DOHH2 (cell line): Measurements from ENCODE around the gene AK8.
A peak's percentile ranks its signal among the peaks of the same experiment; 100 is the strongest.

Experiments
- H3F3A ChIP-seq: fragments of 200-600 bp; sonication (generic), shearing (Covaris generic); 2 replicates; pipeline ENCODE4 v1.6.0; 2016; ENCODE audit warnings: antibody characterized with exemption, mild to moderate bottlenecking; ENCODE audit not compliant: control insufficient read depth, insufficient read depth
- H3K27ac ChIP-seq: fragments of 200-600 bp; sonication (generic); 2 replicates; pipeline ENCODE4 v1.5.1; 2014; ENCODE audit warnings: low read depth, mild to moderate bottlenecking, low read length, moderate library complexity
- H3K27me3 ChIP-seq: fragments of 200-600 bp; sonication (generic); 2 replicates; pipeline ENCODE4 v1.6.1; 2014; ENCODE audit warnings: mild to moderate bottlenecking, low read length, mixed read lengths; ENCODE audit not compliant: control insufficient read depth
- H3K36me3 ChIP-seq: fragments of 200-600 bp; sonication (generic); 2 replicates; pipeline ENCODE4 v1.6.1; 2014; ENCODE audit warnings: mild to moderate bottlenecking, low read length, moderate library complexity, mixed read lengths; ENCODE audit not compliant: control insufficient read depth
- H3K4me1 ChIP-seq: fragments of 200-600 bp; sonication (generic); 2 replicates; pipeline ENCODE4 v1.6.1; 2014; ENCODE audit warnings: mild to moderate bottlenecking, low read length, mixed read lengths; ENCODE audit not compliant: control insufficient read depth
- H3K4me2 ChIP-seq: fragments of 200-600 bp; sonication (generic); 2 replicates; pipeline ENCODE4 v1.6.0; 2014; ENCODE audit warnings: mild to moderate bottlenecking, low read length, moderate library complexity
- H3K4me3 ChIP-seq: fragments of 200-600 bp; sonication (generic); 2 replicates; pipeline ENCODE4 v1.5.1; 2014; ENCODE audit warnings: mild to moderate bottlenecking, low read length, mixed read lengths
- H3K79me2 ChIP-seq: fragments of 200-600 bp; sonication (generic); 2 replicates; pipeline ENCODE4 v1.6.1; 2014; ENCODE audit warnings: mild to moderate bottlenecking, low read length, mixed read lengths; ENCODE audit not compliant: control insufficient read depth
- H3K9me2 ChIP-seq: fragments of 200-600 bp; sonication (generic); replicated peaks from 2 replicates; pipeline ENCODE4 v1.6.1; 2014; ENCODE audit warnings: mild to moderate bottlenecking, low read length, mixed read lengths; ENCODE audit not compliant: control insufficient read depth
- H3K9me3 ChIP-seq: fragments of 200-600 bp; sonication (generic); 2 replicates; pipeline ENCODE4 v1.6.1; 2014; ENCODE audit warnings: antibody characterized with exemption, low read length, mixed read lengths; ENCODE audit not compliant: control insufficient read depth, insufficient read depth
- H4K20me1 ChIP-seq: fragments of 200-600 bp; sonication (generic); 2 replicates; pipeline ENCODE4 v1.6.0; 2014; ENCODE audit warnings: low read depth, mild to moderate bottlenecking, antibody characterized with exemption, low read length, moderate library complexity; ENCODE audit not compliant: control insufficient read depth, insufficient read depth
- CTCF ChIP-seq: fragments of 200-600 bp; sonication (generic); IDR thresholded peaks from one replicate; pipeline ENCODE4 v1.5.1; 2014; ENCODE audit warnings: antibody characterized with exemption, mild to moderate bottlenecking, low read depth, low read length; ENCODE audit not compliant: poor library complexity, severe bottlenecking
- EZH2phosphoT487 ChIP-seq: fragments of 200-600 bp; sonication (generic); IDR thresholded peaks from 2 replicates; pipeline ENCODE4 v1.6.1; 2017; ENCODE audit warnings: borderline replicate concordance, mild to moderate bottlenecking, antibody characterized with exemption, low read length, moderate library complexity, mixed read lengths

Gene AK8

GRCh38 chr9:132877824-132878694 lies at the start of gene AK8:
Gene AK8 (minus strand): TSS chr9:132878284. CDS start chr9:132878255, 29 bp downstream.
- H3K9me2 ChIP-seq = no peaks in the 10 kb centered on the region
- no peaks in the 10 kb centered on the region for H4K20me1 ChIP-seq
- TF ChIP-seq EZH2phosphoT487 (no peak), CTCF (no peak)
- H3K79me2 ChIP-seq = no peaks in the 10 kb centered on the region
- H3K4me2 ChIP-seq = peak within 1 kb of the TSS; percentile 98
- H3K27ac ChIP-seq = no peak within 1 kb of the TSS
- no peaks in the 10 kb centered on the region for H3K9me3 ChIP-seq
- H3K4me3 ChIP-seq = peak within 1 kb of the TSS; percentile 99
- H3F3A ChIP-seq = peaks cover 11% of the 10 kb centered on the region
- peaks cover 18% of the 10 kb centered on the region for H3K4me1 ChIP-seq
- H3K36me3 ChIP-seq = 0 out of 2 replicates have a peak, but pooled peaks cover 2% of the 10 kb centered on the region
- no peaks in the 10 kb centered on the region for H3K27me3 ChIP-seq

GRCh38 chr9:132927704-132928103 lies 49.6 kb upstream of the AK8 start:
- Histone ChIP-seq H4K20me1 (0 out of 2 replicates have a peak, but pooled peaks cover 3% of the 10 kb centered on the region), H3K27me3 (no peaks in the 10 kb centered on the region), H3K4me3 (no peak overlapping the region), H3K27ac (no peak overlapping the region), H3K9me3 (no peaks in the 10 kb centered on the region), H3K4me1 (no peaks in the 10 kb centered on the region), H3K36me3 (peaks cover 83% of the 10 kb centered on the region), H3K79me2 (peaks cover 18% of the 10 kb centered on the region), H3K9me2 (no peaks in the 10 kb centered on the region), H3K4me2 (no peak overlapping the region), H3F3A (no peaks in the 10 kb centered on the region)
- TF ChIP-seq EZH2phosphoT487 (no peak), CTCF (no peak)

- Histone ChIP-seq H3K36me3 (peaks cover 86% of the 10 kb centered on the region), H3K4me2 (no peak overlapping the region)
Measured at GRCh38 chr9:132923346-132923902, 45.3 kb upstream of the AK8 start.

More at GRCh38 chr9:132923346-132923902, 45.3 kb upstream of the AK8 start:
- H4K20me1 ChIP-seq = no peaks in the 10 kb centered on the region
- no peaks in the 10 kb centered on the region for H3K9me3 ChIP-seq
- H3K4me1 ChIP-seq = no peaks in the 10 kb centered on the region
- H3K9me2 ChIP-seq = no peaks in the 10 kb centered on the region
- TF ChIP-seq CTCF (no peak), EZH2phosphoT487 (no peak)
- no peaks in the 10 kb centered on the region for H3F3A ChIP-seq
- no peak overlapping the region for H3K27ac ChIP-seq
- H3K27me3 ChIP-seq = no peaks in the 10 kb centered on the region
- H3K4me3 ChIP-seq = no peak overlapping the region
- H3K79me2 ChIP-seq = no peaks in the 10 kb centered on the region
